ENCODE data around the gene SV2C. TPM values are rescaled to one million over a fixed set of nuclear protein-coding genes. Genes with fewer than 3 reads are reported as not detected.

The SV2C gene
- total and polyA plus RNA-seq, 4 donors = under 0.01 to 0.04 (median 0.03) TPM; not detected in 1

DNA sequence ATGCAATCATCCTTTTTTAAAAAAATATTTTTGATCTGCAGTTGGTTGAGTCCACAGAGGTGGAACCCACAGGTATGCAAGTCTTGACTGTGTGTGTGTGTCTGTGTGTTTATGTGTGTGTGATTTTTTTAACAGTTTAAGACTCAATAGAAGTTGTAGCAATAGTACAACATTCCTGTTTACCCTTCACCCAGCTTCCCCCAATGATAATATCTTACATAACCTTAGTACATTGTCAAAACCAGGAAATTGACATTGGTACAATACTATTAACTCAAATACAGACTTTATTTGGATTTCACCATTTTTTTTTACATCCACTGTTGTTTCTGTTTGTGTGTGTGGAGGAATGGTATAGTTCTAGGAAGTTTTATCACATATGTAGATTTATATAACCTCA lies 81.8 kb downstream of the SV2C start:
- DNase-seq (ENCODE audit: low spot score) = no peak
- Histone ChIP-seq H3K4me1 (ENCODE audit: control insufficient read depth in 4 of 4, insufficient read depth in 4 of 4, low read length in 3 of 4) (no peaks in the 10 kb centered on the region), H3K27ac (ENCODE audit: low read depth in 1 of 2, low read length in 2 of 2) (no peak overlapping the region), H3K9me3 (ENCODE audit: control insufficient read depth in 4 of 4, low read length in 3 of 4) (peaks cover 0 to 5% (median 0%) of the 10 kb centered on the region in 4 donors), H3K4me3 (ENCODE audit: low read depth in 1 of 3, low read length in 3 of 3) (no peak overlapping the region), H3K36me3 (ENCODE audit: control insufficient read depth in 4 of 4, insufficient read depth in 3 of 4, low read depth in 1 of 4, low read length in 3 of 4) (no peaks in the 10 kb centered on the region), H3K9ac (ENCODE audit: low read depth in 1 of 2, low read length in 2 of 2) (no peak overlapping the region), H3K27me3 (ENCODE audit: control insufficient read depth in 4 of 4, insufficient read depth in 4 of 4, low read length in 3 of 4) (no peaks in the 10 kb centered on the region)
- TF ChIP-seq TAF1 (conservative IDR thresholded peaks at IDR 0.05) (no peak), NR2F2 (IDR thresholded peaks at IDR 0.05) (no peak), FOXA2 (IDR thresholded peaks at IDR 0.05) (no peak), RAD21 (IDR thresholded peaks at IDR 0.05) (no peak), HNF4A (conservative IDR thresholded peaks at IDR 0.05) (no peak), FOXA1 (IDR thresholded peaks at IDR 0.05) (no peak), JUND (IDR thresholded peaks at IDR 0.05) (no peak), YY1 (IDR thresholded peaks at IDR 0.05) (no peak), HNF4G (IDR thresholded peaks at IDR 0.05) (no peak), GABPA (IDR thresholded peaks at IDR 0.05 in 1 of 2, conservative IDR thresholded peaks at IDR 0.05 in 1 of 2) (no peak), EGR1 (IDR thresholded peaks at IDR 0.05; ENCODE audit: low read depth in 2 of 2) (no peak), SP1 (IDR thresholded peaks at IDR 0.05) (no peak)
- TF ChIP-seq, protein P1, sequence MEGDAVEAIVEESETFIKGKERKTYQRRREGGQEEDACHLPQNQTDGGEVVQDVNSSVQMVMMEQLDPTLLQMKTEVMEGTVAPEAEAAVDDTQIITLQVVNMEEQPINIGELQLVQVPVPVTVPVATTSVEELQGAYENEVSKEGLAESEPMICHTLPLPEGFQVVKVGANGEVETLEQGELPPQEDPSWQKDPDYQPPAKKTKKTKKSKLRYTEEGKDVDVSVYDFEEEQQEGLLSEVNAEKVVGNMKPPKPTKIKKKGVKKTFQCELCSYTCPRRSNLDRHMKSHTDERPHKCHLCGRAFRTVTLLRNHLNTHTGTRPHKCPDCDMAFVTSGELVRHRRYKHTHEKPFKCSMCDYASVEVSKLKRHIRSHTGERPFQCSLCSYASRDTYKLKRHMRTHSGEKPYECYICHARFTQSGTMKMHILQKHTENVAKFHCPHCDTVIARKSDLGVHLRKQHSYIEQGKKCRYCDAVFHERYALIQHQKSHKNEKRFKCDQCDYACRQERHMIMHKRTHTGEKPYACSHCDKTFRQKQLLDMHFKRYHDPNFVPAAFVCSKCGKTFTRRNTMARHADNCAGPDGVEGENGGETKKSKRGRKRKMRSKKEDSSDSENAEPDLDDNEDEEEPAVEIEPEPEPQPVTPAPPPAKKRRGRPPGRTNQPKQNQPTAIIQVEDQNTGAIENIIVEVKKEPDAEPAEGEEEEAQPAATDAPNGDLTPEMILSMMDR (IDR thresholded peaks at IDR 0.05; ENCODE audit: low read depth, low read length, missing input control) = no peak
- TF ChIP-seq, protein P2, sequence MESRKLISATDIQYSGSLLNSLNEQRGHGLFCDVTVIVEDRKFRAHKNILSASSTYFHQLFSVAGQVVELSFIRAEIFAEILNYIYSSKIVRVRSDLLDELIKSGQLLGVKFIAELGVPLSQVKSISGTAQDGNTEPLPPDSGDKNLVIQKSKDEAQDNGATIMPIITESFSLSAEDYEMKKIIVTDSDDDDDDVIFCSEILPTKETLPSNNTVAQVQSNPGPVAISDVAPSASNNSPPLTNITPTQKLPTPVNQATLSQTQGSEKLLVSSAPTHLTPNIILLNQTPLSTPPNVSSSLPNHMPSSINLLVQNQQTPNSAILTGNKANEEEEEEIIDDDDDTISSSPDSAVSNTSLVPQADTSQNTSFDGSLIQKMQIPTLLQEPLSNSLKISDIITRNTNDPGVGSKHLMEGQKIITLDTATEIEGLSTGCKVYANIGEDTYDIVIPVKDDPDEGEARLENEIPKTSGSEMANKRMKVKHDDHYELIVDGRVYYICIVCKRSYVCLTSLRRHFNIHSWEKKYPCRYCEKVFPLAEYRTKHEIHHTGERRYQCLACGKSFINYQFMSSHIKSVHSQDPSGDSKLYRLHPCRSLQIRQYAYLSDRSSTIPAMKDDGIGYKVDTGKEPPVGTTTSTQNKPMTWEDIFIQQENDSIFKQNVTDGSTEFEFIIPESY (IDR thresholded peaks at IDR 0.05) = no peak
- TF ChIP-seq, protein P3, sequence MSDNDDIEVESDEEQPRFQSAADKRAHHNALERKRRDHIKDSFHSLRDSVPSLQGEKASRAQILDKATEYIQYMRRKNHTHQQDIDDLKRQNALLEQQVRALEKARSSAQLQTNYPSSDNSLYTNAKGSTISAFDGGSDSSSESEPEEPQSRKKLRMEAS (IDR thresholded peaks at IDR 0.05) = no peak

DNA sequence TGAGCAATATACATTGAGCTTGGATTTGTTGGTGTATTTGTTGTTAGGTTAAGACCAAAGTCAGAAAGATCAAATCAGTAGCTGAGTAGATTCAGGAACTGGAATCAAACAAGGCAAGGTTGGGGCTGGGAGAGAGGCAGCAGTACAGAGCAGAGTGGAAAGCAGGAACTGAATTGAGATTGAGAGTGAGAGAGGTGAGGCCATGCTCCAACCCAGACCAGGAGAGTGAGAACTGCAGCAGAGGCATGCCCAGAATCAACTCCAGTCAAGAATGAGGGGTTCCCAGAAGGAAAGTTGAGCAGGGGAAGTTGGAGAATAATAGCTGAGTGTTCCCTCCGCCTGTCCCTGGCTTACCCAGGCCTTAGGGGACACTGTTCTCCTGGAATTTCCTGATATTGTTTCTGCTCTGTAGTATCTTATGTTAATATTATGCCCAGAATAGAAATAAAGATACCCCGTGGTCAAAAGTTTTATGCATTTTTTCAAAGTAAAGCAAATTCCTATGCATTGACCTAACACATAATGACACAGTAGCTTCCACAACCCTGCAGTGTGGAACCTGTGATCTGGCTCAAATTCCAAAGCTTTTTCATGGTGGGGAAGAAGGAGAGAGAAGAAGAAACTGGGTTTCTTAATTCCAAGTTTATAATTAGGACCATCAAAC lies 82.7 kb downstream of the SV2C start:
- no peak overlapping the region for H3K9ac ChIP-seq (ENCODE audit: low read depth in 1 of 2, low read length in 2 of 2)
- 60% methylated on average over 2 of the region's 2 CpGs for WGBS
- DNase-seq (ENCODE audit: low spot score) = no peak
- H3K27me3 ChIP-seq (ENCODE audit: control insufficient read depth in 4 of 4, insufficient read depth in 4 of 4, low read length in 3 of 4) = no peaks in the 10 kb centered on the region
- H3K27ac ChIP-seq (ENCODE audit: low read depth in 1 of 2, low read length in 2 of 2) = no peak overlapping the region
- no peaks in the 10 kb centered on the region for H3K36me3 ChIP-seq (ENCODE audit: control insufficient read depth in 4 of 4, insufficient read depth in 3 of 4, low read depth in 1 of 4, low read length in 3 of 4)
- H3K4me3 ChIP-seq (ENCODE audit: low read depth in 1 of 3, low read length in 3 of 3) = no peak overlapping the region
- peaks cover 0 to 5% (median 0%) of the 10 kb centered on the region in 4 donors for H3K9me3 ChIP-seq (ENCODE audit: control insufficient read depth in 4 of 4, low read length in 3 of 4)
- H3K4me1 ChIP-seq (ENCODE audit: control insufficient read depth in 4 of 4, insufficient read depth in 4 of 4, low read length in 3 of 4) = no peaks in the 10 kb centered on the region
- TF ChIP-seq FOXA1 (IDR thresholded peaks at IDR 0.05) (no peak), JUND (IDR thresholded peaks at IDR 0.05) (no peak), RXRA (IDR thresholded peaks at IDR 0.05) (no peak), YY1 (IDR thresholded peaks at IDR 0.05) (no peak), HNF4A (conservative IDR thresholded peaks at IDR 0.05) (no peak), TAF1 (conservative IDR thresholded peaks at IDR 0.05) (no peak), HNF4G (IDR thresholded peaks at IDR 0.05) (no peak), NR2F2 (IDR thresholded peaks at IDR 0.05) (no peak), RAD21 (IDR thresholded peaks at IDR 0.05) (no peak), FOXA2 (IDR thresholded peaks at IDR 0.05) (no peak), SP1 (IDR thresholded peaks at IDR 0.05) (no peak)
- TF ChIP-seq, protein P3 (IDR thresholded peaks at IDR 0.05) = no peak
- TF ChIP-seq, protein P2 (IDR thresholded peaks at IDR 0.05) = no peak
- TF ChIP-seq, protein P4, sequence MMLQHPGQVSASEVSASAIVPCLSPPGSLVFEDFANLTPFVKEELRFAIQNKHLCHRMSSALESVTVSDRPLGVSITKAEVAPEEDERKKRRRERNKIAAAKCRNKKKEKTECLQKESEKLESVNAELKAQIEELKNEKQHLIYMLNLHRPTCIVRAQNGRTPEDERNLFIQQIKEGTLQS (IDR thresholded peaks at IDR 0.05) = no peak
- TF ChIP-seq, protein P5, sequence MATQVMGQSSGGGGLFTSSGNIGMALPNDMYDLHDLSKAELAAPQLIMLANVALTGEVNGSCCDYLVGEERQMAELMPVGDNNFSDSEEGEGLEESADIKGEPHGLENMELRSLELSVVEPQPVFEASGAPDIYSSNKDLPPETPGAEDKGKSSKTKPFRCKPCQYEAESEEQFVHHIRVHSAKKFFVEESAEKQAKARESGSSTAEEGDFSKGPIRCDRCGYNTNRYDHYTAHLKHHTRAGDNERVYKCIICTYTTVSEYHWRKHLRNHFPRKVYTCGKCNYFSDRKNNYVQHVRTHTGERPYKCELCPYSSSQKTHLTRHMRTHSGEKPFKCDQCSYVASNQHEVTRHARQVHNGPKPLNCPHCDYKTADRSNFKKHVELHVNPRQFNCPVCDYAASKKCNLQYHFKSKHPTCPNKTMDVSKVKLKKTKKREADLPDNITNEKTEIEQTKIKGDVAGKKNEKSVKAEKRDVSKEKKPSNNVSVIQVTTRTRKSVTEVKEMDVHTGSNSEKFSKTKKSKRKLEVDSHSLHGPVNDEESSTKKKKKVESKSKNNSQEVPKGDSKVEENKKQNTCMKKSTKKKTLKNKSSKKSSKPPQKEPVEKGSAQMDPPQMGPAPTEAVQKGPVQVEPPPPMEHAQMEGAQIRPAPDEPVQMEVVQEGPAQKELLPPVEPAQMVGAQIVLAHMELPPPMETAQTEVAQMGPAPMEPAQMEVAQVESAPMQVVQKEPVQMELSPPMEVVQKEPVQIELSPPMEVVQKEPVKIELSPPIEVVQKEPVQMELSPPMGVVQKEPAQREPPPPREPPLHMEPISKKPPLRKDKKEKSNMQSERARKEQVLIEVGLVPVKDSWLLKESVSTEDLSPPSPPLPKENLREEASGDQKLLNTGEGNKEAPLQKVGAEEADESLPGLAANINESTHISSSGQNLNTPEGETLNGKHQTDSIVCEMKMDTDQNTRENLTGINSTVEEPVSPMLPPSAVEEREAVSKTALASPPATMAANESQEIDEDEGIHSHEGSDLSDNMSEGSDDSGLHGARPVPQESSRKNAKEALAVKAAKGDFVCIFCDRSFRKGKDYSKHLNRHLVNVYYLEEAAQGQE (IDR thresholded peaks at IDR 0.05) = no peak
- TF ChIP-seq, protein P1 (IDR thresholded peaks at IDR 0.05; ENCODE audit: low read depth, low read length, missing input control) = no peak

Data from liver (tissue), 9 donors.